GM19035 (cell line): ENCODE results near the gene TYRP1.

ENCODE experiments used
- ATAC-seq: cut with Tn5 transposase; IDR thresholded peaks from one replicate; pipeline ENCODE4 v1.9.1; 2021; ENCODE audit not compliant: unreplicated experiment

Gene TYRP1

DNA sequence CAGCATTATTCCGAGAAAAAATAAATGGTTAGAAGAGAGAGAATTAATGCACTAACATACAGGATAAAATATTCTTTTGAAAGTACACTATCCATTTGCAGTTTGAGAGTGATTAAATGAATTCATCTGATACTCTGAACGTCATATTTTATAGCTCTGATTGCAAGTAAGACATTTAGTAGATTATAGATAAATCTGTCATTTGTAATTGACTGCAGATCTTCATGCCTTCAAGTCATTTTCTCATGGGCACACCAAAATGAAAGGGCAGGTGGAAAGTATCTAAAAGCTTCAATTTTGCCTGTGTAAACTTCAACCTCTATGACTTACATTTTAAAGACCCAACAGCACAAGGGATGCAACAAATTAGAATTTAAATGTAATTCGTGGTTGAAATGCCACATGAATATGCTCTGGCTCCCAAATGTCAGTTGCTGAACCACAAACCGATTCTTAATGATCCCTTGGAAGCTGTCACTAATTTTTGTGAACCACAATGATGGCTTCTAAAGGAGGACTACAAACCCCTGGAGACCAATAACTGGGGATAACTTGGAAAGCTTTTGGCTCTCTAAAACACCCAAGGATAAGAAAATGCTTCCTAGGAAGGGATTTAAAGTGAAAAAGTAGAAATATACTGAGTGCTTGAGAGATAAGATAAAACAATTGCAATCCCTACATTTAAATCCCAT, 3.9 kb downstream of the TYRP1 start:
- ATAC-seq, result no peak

DNA sequence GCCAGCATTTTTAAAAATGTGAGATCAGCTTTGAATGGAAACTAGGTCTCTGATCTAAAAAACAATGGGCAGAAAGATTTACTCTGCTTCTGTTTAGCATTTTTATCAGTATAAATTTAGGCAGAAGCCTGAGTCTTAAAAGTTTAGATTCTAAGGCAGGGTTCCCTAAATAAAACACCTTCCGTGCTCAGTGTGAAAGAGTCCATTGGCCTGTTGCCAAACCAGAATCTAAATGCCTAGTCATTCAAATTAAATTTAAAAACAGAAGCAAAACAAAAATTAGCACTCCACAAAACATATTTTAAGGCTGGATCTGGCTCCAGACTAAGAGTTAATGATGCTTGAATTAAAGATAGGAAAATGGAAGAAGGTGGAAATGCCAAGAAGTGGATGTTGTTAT, 4.5 kb downstream of the TYRP1 start:
- no peak for ATAC-seq

DNA sequence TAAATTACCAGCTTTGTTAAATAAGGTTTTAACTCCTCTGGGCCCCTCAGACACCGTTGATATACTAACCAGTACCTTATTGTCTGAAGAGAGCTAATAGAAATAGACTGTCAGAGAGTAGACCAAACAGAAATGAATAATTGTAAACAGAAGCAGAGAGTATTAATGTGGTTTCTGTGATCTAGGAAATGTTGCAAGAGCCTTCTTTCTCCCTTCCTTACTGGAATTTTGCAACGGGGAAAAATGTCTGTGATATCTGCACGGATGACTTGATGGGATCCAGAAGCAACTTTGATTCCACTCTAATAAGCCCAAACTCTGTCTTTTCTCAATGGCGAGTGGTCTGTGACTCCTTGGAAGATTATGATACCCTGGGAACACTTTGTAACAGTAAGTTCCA, 5.1 kb downstream of the TYRP1 start:
- ATAC-seq, result no peak

DNA sequence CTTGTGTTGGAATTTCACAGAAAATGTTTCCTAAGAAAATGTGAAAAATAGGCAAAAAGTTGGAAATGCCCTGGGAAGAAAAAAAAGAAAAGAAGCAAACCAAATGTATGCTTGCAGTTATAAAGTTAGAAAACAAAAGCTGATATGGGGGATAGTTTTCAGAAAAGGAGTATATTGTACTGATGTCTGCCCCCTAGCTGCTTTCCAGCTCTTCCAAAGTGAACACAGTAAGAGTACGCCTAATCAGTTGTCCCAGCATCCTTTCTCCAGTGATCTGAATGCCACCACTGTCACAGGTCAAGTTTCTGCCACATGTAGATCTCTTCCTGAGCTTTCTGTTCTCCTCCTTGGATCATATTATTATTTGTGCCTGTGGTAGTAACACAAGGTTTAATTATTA, 5.8 kb downstream of the TYRP1 start:
- no peak for ATAC-seq

DNA sequence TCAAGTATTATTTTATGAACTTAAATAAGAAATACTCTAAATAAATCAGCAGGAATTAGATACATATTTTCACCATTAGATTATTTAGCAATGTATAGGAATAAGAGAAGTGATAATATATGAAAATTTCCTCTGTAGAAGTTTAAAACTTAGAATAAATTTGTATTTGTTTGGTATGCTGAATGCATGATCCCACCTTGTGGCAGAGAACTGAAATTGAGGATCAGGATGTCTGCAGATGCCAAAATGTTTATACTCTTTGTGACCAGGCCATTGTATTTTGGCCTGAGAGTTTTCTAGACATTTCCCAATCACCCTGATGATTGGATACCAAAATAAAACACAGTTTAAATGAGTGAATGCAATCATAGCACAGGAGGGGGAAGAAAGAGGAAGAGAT, 6.3 kb downstream of the TYRP1 start:
- ATAC-seq, result no peak

DNA sequence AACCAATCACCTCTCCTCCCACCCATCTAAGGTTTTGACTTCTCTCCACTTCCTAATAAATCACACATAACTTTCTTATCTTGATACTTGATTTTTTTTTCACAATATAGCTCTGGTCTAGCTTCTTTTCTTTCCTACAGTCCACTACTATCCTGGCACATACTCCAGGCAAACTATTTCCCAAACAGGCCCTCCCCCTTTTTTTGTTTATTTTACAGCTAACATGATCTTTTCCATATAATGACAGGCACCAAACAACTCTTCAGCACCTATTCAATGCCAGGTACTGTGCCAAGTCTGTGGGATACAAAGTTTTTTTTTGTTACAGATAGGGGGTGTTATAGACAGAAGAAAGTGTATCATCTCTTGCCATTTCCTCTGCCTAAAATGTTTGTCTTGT, 7.9 kb downstream of the TYRP1 start:
- no peak for ATAC-seq

DNA sequence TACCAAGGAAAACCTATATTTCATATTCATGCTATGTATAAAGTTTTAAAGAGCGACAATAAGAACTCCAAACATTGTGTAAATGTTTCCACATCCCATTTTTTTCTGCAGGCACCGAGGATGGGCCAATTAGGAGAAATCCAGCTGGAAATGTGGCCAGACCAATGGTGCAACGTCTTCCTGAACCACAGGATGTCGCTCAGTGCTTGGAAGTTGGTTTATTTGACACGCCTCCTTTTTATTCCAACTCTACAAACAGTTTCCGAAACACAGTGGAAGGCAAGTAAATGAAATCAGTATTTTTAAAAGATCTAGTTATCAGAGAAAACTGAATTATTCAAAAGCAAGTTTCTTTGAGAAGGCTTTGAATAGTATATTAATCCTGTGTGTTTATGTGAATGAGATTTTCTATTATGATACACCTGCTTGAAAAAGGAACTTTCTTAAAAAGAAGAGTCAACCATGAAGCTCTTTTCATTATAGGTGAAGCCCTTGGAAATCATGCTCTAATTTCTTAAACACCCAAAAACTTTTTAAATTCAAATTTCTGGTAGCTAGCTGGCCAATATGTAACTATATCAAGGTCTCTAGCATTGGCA, 9.1 kb downstream of the TYRP1 start:
- ATAC-seq, result no peak

DNA sequence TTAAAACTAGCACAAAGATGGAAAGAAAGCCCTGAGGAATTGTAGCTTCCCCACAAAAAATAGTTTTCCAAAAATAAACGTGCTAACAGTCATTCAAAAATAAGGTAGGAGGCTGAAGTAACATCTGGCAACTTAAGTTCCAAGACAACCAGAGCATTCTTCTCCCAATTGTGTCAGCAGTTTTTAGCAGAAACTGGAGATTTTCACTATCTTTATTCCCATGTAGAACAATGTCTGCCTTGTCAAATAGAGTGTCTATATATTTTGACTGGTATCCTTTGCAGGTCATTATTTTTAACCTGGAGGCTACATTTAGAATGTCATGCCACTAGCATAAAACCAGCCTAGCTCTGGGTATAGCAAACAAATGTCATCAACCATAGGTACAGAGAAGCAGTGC, 10.8 kb downstream of the TYRP1 start:
- ATAC-seq, result no peak

DNA sequence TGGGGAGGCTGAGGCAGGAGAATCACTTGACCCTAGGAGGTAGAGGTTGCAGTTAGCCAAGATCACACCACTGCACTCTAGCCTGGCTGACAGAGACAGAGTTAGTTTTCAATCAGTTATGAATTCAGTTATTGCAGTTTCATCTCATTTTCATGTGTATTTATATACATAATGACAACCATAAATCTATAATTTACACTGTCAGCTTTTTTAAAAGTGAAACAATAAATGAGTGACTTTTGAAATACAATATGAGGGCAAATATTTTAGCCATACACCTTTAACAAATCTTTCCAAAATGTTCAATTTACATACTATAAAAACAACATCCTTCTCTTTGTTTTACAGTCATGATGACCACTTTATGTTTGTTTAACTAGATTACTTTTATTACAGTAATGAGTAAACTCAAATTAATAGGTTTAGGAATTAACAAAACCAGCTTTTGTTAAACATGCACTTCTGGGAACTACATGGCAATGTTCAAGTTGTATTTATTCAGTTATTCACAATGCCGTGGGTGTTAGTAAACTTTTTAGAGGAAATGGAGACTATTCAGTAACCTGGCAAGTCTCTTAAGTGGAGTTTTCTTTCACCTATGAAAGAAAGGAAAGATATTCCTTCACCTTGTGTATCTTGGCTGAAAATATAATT, 12.7 kb downstream of the TYRP1 start:
- ATAC-seq, result no peak

DNA sequence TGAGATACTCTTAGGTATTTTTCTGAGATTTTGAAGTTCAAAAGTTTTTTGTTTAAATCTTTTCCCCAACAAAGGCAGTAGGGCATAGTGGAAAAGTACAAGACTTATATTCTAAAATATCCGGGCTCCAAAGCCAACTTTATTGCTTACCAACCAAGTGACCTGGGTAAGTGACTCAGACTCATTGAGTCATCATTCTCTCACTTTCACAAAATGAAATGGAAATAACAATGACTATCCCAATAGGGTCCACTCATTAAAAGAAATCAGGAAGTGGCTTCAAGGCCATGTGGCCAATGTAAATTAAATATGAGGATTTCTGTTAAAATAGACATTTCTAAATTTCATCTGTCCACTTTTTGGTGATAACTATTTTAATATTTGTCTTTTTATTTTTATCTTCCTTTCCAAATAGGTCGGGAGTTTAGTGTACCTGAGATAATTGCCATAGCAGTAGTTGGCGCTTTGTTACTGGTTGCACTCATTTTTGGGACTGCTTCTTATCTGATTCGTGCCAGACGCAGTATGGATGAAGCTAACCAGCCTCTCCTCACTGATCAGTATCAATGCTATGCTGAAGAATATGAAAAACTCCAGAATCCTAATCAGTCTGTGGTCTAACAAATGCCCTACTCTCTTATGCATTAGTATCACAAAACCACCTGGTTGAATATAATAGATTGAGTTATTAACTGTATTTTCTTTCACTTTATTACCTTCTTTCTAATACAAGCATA, 15.5 kb downstream of the TYRP1 start:
- no peak for ATAC-seq

DNA sequence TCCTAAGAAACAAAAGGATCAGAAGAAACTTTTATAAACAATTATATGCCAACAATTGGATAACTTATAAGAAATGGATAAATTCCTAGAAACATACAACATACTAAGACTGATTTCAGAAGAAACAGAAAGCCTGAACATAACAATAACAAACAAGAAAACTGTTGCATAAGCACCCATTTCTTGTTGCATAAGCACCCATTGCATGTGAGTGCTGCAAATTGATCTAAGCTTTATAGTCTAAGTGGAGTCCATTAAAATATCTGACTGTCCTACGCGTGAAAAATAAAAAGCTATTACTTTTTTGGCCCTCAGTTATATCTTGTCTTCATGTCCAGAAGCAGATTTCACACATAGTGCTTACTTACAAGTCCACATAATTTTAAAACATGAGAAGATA, 19.3 kb downstream of the TYRP1 start:
- ATAC-seq, result no peak

DNA sequence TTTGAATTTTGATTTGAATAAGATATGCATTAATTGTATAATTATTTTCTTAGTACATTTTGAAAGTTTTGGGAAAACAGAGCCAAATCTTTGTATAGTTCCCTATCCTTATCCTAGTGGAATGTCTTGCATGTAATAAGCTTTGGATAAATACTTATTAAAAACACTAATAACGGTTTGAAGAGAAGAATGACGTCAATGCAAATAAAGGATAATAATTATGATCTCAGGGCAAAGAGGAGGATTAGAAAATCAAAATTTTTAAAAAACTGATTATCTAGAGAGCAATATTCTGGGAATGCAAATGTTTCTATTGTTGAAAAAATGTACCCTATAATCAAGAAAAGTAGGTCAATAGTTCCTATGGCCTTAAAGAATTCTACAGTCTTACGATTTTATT, 22.1 kb downstream of the TYRP1 start:
- no peak for ATAC-seq

DNA sequence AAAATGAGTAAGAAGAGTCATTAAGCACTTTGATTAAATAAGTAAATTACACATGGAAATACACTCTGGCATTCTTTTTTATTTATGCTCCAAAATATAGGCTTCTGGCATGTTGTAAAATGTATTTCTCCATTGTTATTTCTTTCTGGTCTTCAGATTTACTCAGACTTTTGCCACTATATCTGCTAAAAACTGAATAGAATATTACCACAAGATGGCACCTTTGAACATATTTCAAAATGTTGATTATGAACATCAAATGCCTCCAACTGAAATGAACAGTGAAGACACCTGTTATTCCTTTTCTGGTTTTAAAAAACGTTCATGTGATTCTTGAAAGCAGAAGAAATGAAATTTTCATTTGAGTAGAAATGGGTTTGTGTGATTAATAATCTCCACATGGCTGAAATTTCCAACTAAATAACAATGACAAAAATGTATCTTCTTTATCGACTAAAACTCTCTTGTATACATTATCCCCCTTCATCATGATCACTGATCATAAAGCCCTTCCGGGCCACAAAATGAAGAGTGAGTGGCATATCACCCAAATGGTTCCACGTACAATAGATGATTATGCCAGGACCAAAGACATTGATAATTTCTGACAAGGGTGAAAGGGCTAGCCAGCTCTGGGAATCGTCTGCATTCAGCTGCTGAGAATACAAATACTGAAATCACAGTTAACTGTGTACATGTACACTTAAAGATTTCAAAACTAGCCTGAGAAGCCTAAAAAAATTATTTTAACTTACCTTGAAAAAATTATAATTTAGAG, 23.8 kb downstream of the TYRP1 start:
- ATAC-seq, result no peak

DNA sequence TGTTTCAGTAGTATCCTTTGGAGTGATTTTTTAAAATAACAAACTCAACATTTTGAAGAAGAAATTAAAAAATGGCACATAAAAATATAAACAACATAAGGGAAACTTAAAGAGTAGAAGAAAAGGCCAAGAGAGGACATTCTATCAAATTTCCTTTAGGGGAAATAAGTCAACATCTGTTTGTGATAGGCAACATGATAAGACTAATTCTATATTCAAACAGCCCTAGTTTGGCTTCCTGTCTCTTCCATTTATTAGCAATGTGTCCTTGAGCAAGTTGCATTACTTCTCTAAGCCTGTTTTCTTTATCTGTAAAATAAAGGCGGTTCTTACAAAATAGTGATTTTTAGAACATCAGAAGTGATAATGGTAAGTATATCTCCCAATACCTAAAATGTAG, 24.7 kb downstream of the TYRP1 start:
- ATAC-seq, result no peak

DNA sequence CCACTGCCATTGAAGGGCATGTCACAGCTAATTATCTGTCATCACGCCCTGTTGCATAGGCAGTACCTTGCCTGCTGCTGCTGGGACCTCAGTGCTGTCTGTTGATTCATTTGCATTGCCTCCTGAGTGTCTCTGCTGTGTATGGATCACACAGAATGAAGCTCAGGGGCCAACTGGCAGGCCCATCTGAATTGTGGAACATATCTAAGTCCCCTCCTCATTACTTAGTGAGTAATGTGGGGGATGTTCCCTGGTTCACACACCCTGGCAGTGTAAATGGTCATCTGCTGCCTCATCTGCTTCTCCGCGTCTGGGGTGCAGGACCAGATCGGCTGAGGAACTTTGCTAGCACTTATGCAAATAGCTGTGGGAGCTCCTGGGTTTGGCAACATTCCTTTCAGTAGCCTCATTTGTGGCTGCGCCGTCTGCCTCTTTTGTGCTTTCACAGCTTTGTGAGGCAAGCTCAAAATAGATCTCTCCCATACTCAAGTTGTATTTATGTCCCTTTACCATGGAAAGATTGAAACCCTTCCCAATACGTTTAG, 25.4 kb downstream of the TYRP1 start:
- no peak for ATAC-seq

DNA sequence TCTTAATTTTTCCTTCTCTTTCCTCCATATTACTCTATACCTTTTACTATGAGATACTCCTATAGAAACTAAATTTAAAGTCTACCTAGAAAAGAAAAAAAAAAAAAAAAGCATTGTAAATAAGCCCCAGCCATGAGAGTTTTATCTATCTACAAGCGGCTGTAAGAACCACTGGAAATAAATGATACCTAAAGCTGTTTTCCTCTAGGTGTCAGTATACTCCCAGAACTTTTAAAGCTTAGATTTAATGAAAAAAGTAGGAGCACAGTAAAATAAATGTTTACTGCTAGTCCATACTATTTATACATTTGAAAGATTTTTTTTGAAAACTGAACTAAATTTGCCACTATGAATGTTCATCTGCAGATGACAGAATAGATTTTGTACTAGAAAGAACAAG, 26.2 kb downstream of the TYRP1 start:
- ATAC-seq, result no peak

DNA sequence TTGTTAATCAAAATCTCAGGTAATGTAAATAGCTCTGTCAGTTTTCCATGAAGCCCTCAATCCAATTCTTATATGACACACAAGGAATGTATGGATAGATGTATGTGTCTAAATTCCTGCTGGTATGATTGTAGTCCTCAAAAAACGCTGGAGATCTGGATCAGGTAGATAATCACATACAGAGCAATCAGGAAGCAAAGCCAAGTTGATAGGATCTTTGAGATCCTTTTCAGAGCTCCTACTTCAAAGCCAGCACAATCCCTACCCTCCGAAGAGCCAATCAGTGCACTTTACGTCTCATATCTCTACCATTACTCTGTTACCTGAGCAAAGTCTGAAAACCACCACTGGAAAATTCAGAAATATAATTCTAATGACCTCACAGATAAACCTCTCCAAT, 27.4 kb downstream of the TYRP1 start:
- ATAC-seq, result no peak

DNA sequence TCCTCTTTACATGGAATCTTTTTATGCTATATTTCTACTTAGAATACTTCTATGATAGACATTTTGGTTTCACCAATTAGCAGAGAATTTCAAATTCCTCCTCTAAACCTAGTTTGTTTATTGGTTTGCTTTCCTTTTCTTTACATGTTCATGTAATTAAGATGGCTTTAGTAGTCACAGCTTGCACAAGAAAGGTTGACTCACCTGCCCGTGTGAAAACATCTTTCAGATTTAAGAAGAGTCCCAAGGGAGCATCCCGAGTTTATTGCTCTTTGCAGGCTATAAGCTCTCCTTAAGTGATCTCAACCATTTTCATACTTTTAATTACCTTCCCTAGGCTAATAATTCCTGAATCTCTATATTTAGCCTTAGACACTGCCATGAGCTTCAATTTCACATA, 28.9 kb downstream of the TYRP1 start:
- ATAC-seq, result no peak

DNA sequence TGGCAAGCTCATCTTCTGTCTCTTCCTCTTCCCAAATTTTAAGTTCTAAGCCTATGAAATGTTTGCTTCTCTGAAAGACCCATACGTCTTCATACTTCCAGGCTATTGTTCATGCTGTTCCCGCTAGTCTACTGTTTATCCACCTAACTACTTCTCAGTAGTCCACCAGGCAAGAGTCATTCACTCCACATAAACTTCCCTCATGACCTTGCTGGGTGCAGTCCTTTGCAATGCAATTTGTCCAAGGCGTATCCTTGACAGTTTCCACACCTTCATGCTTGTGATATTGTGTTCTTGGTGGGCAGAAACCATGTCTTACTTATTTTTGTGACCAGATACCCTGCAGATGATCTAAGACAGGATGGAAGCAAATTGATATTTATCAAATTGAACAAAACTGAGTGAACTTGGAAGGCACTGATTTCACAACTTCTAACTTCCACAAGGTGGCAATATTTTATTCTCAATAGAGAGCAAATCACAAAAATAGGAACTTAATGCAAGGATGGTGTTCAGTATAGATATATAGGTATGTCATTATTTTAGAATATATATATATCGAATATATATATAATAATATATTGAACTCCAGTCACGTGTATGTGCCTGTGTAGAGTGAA, 30.3 kb downstream of the TYRP1 start:
- ATAC-seq, result no peak

DNA sequence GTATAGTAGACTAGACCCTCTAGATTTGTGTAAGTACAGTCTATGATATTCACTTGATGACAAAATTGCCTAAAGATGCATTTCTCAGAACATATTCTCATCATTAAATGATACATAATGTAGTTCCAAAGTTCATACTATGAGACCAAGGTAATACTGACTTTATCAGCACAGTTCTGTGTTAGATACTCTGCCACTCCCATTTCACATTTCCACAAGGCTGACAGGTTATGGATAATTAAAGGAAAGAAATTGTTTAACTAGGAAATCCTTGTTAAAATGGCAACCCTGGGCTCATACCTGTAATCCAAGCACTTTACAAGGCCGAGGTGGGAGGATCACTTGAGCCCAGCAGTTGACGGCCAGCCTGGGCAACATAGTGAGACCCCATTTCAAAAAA, 33.6 kb downstream of the TYRP1 start:
- ATAC-seq, result no peak

DNA sequence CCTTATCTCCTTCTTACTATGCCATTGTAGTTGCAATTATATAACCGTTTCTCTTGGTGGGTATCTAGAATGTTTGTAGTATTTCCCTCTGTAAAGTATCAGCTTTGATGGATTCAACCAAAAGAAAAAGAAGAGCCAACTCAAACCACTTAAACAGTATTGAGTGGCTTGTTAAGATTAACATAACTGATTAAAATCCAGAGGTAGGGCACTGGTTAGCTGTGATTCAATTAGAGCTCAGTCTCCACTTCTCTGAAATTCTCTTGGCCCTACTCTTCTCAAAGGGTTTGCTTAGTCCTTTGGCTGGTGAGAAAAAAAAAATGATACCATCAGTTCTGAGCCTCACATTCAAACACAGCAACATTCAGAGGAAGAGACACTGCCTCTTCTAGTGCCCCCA, 37.0 kb downstream of the TYRP1 start:
- ATAC-seq, result no peak
